Measurements from ENCODE around the gene URGCP. TPM values are rescaled to one million over a fixed set of nuclear protein-coding genes. Genes with fewer than 3 reads are reported as not detected.

Gene URGCP
- total RNA-seq, 1 experiment from 2014 or later = 28.0 TPM

DNA sequence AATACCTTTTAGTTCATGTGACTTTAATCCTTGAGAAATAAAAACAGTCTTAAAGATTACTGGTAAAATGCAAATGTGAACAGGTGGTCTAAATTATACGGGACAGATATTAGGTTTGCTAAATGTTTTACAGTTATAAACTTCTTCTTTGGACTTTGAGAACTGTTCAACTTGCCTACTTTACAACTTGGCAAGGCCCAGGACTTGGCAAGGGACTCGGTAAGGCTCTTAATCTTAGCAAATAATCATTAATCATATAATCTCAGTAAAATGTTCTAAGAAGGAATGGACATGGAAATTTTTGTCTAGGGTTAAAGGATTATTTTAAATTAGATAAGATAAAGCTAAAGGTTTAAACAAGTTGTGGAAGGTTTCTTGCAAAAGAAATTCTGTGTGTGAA is 15.0 kb upstream of the URGCP start:
- TF ChIP-seq TCF7L2 (IDR thresholded peaks at IDR 0.05; ENCODE audit: borderline replicate concordance, extremely low read depth, insufficient read depth, insufficient read length) (no peak), CBX3 (IDR thresholded peaks at IDR 0.05; ENCODE audit: low read depth) (no peak)
- TF ChIP-seq, protein P1, sequence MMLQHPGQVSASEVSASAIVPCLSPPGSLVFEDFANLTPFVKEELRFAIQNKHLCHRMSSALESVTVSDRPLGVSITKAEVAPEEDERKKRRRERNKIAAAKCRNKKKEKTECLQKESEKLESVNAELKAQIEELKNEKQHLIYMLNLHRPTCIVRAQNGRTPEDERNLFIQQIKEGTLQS (IDR thresholded peaks at IDR 0.05) = no peak
- H3K27me3 ChIP-seq (ENCODE audit: insufficient read depth, low read length) = no peaks in the 10 kb centered on the region
- POLR2A ChIA-PET = no interaction called here
- no peak overlapping the region for H3K9ac ChIP-seq (ENCODE audit: low read length)
- DNase-seq (ENCODE audit: low read depth, low spot score) (no peak), ATAC-seq (no peak)
- no peaks in the 10 kb centered on the region for H3K9me3 ChIP-seq (ENCODE audit: control insufficient read depth in 1 of 2, insufficient read depth in 1 of 2, low read depth in 1 of 2, low read length in 2 of 2)
- CTCF ChIA-PET = no interaction called here
- intact Hi-C loops (cut with micrococcal nuclease) = no loop called here
- H3K36me3 ChIP-seq (ENCODE audit: control insufficient read depth in 1 of 2, insufficient read depth in 2 of 2, low read length in 2 of 2) = no peaks in the 10 kb centered on the region
- H3K4me1 ChIP-seq (ENCODE audit: control insufficient read depth in 1 of 2, insufficient read depth in 2 of 2, low read length in 2 of 2) = peaks cover 5 to 13% of the 10 kb centered on the region in 2 experiments; a peak in 3 of 4 replicates
- H3K4me2 ChIP-seq (ENCODE audit: low read length) = no peak overlapping the region
- H3K79me2 ChIP-seq (ENCODE audit: insufficient read depth, low read length) = no peaks in the 10 kb centered on the region
- no peak overlapping the region for H2AFZ ChIP-seq (ENCODE audit: low read depth, low read length, poor library complexity, severe bottlenecking)
- H3K9me2 ChIP-seq (ENCODE audit: insufficient read depth) = no peaks in the 10 kb centered on the region
- RAD21 ChIA-PET (ENCODE audit: low non-redundant PET in 1 of 2, low total read pairs in 2 of 2, uncharacterized antibody in 2 of 2, unreplicated experiment in 2 of 2) = no interaction called here
- no peaks in the 10 kb centered on the region for H4K20me1 ChIP-seq (ENCODE audit: insufficient read depth)
- BruUV-seq (replicated peaks) = no TSS peak
- H3K27ac ChIP-seq (ENCODE audit: low read depth, low read length) = no peak overlapping the region
- H3K4me3 ChIP-seq (replicated peaks in 1 of 2; ENCODE audit: low read depth in 1 of 2, low read length in 2 of 2) = no peak overlapping the region

DNA sequence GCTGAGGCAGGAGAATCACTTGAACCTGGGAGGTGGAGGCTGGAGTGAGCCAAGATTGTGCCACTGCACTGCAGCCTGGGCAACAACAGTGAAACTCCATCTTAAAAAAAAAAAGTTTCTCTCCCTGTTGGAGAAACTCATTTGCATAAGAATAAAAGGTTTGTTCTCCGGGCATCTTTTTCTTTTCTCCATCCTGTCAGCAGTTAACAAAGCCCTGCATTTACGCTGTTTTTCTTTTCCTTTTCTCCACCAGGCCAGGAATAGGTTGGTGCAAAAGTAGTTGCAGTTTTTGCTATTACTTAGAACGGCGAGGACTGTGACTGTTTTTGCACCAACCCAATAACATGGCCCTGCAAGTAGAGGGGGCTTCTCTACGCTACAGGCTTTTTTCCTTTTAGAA is 9.5 kb upstream of the URGCP start:
- no peaks in the 10 kb centered on the region for H3K9me3 ChIP-seq (ENCODE audit: control insufficient read depth in 1 of 2, insufficient read depth in 1 of 2, low read depth in 1 of 2, low read length in 2 of 2)
- H3K79me2 ChIP-seq (ENCODE audit: insufficient read depth, low read length) = no peaks in the 10 kb centered on the region
- no peak overlapping the region for H3K9ac ChIP-seq (ENCODE audit: low read length)
- no peak overlapping the region for H2AFZ ChIP-seq (ENCODE audit: low read depth, low read length, poor library complexity, severe bottlenecking)
- H3K4me3 ChIP-seq (replicated peaks in 1 of 2; ENCODE audit: low read depth in 1 of 2, low read length in 2 of 2) = no peak overlapping the region
- intact Hi-C loops (cut with micrococcal nuclease) = no loop called here
- RAD21 ChIA-PET (ENCODE audit: low non-redundant PET in 1 of 2, low total read pairs in 2 of 2, uncharacterized antibody in 2 of 2, unreplicated experiment in 2 of 2) = no interaction called here
- no peak overlapping the region for H3K4me2 ChIP-seq (ENCODE audit: low read length)
- DNase-seq (ENCODE audit: low read depth, low spot score) (no peak), ATAC-seq (no peak)
- H3K27me3 ChIP-seq (ENCODE audit: insufficient read depth, low read length) = no peaks in the 10 kb centered on the region
- CTCF ChIA-PET = no interaction called here
- H3K4me1 ChIP-seq (ENCODE audit: control insufficient read depth in 1 of 2, insufficient read depth in 2 of 2, low read length in 2 of 2) = no peaks in the 10 kb centered on the region
- H3K36me3 ChIP-seq (ENCODE audit: control insufficient read depth in 1 of 2, insufficient read depth in 2 of 2, low read length in 2 of 2) = no peaks in the 10 kb centered on the region
- no TSS peak for BruUV-seq (replicated peaks)
- TF ChIP-seq, protein P1 (IDR thresholded peaks at IDR 0.05) = no peak
- no peak for TF ChIP-seq RAD21 (IDR thresholded peaks at IDR 0.05; ENCODE audit: low read depth)
- TF ChIP-seq, protein P2, sequence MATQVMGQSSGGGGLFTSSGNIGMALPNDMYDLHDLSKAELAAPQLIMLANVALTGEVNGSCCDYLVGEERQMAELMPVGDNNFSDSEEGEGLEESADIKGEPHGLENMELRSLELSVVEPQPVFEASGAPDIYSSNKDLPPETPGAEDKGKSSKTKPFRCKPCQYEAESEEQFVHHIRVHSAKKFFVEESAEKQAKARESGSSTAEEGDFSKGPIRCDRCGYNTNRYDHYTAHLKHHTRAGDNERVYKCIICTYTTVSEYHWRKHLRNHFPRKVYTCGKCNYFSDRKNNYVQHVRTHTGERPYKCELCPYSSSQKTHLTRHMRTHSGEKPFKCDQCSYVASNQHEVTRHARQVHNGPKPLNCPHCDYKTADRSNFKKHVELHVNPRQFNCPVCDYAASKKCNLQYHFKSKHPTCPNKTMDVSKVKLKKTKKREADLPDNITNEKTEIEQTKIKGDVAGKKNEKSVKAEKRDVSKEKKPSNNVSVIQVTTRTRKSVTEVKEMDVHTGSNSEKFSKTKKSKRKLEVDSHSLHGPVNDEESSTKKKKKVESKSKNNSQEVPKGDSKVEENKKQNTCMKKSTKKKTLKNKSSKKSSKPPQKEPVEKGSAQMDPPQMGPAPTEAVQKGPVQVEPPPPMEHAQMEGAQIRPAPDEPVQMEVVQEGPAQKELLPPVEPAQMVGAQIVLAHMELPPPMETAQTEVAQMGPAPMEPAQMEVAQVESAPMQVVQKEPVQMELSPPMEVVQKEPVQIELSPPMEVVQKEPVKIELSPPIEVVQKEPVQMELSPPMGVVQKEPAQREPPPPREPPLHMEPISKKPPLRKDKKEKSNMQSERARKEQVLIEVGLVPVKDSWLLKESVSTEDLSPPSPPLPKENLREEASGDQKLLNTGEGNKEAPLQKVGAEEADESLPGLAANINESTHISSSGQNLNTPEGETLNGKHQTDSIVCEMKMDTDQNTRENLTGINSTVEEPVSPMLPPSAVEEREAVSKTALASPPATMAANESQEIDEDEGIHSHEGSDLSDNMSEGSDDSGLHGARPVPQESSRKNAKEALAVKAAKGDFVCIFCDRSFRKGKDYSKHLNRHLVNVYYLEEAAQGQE (IDR thresholded peaks at IDR 0.05; ENCODE audit: low read depth) = no peak
- TF ChIP-seq, protein P3, sequence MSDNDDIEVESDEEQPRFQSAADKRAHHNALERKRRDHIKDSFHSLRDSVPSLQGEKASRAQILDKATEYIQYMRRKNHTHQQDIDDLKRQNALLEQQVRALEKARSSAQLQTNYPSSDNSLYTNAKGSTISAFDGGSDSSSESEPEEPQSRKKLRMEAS (IDR thresholded peaks at IDR 0.05) = no peak
- no peak for TF ChIP-seq POLR2A (IDR thresholded peaks at IDR 0.05; ENCODE audit: borderline replicate concordance, extremely low read depth, insufficient read depth, insufficient read length)
- TF ChIP-seq, protein P4, sequence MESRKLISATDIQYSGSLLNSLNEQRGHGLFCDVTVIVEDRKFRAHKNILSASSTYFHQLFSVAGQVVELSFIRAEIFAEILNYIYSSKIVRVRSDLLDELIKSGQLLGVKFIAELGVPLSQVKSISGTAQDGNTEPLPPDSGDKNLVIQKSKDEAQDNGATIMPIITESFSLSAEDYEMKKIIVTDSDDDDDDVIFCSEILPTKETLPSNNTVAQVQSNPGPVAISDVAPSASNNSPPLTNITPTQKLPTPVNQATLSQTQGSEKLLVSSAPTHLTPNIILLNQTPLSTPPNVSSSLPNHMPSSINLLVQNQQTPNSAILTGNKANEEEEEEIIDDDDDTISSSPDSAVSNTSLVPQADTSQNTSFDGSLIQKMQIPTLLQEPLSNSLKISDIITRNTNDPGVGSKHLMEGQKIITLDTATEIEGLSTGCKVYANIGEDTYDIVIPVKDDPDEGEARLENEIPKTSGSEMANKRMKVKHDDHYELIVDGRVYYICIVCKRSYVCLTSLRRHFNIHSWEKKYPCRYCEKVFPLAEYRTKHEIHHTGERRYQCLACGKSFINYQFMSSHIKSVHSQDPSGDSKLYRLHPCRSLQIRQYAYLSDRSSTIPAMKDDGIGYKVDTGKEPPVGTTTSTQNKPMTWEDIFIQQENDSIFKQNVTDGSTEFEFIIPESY (IDR thresholded peaks at IDR 0.05; ENCODE audit: extremely low read depth, insufficient replicate concordance, low read length) = no peak
- TF ChIP-seq EZH2phosphoT487 (IDR thresholded peaks at IDR 0.05; ENCODE audit: borderline replicate concordance) = no peak
- TF ChIP-seq POLR2AphosphoS5 (IDR thresholded peaks at IDR 0.05; ENCODE audit: low read depth, low read length) = no peak
- no peak for TF ChIP-seq CEBPB (IDR thresholded peaks at IDR 0.05; ENCODE audit: low read depth)
- TF ChIP-seq SP1 (IDR thresholded peaks at IDR 0.05; ENCODE audit: low read depth) = no peak
- POLR2A ChIA-PET = no interaction called here
- no peaks in the 10 kb centered on the region for H3K9me2 ChIP-seq (ENCODE audit: insufficient read depth)
- H4K20me1 ChIP-seq (ENCODE audit: insufficient read depth) = no peaks in the 10 kb centered on the region
- no peak overlapping the region for H3K27ac ChIP-seq (ENCODE audit: low read depth, low read length)

All from HCT116 (cell line).